ENCODE results near the gene CFAP157. TPM values are rescaled to one million over a fixed set of nuclear protein-coding genes. Genes with fewer than 3 reads are reported as not detected.

CFAP157 gene
- total and polyA plus RNA-seq, 2 of the 13 experiments (the other 11 are each of a cell fraction or from before 2014, with no cell fraction given), result 0.07 TPM; not detected in 1

GRCh38 chr9:127729522-127730256, 22.9 kb downstream of the CFAP157 start (continued):
- TF ChIP-seq, protein P1, sequence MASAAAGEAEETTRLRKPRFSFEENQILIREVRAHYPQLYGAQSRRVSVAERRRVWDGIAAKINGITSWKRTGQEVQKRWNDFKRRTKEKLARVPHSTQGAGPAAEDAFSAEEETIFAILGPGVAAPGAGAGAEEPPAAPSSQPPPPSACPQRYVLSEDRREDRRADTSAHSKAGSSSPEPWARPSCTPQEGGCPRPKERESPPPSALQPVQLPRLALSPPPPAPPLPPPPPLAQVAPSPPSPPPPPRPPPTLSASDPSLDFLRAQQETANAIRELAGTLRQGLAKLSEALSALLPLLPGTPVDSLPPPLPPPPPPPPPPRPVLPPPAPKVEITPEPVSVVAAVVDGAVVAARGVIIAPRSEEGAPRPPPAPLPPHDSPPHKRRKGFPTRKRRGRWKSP (CRISPR knock-in tag; IDR thresholded peaks at IDR 0.05), result no peak
- TF ChIP-seq ZNF329 (CRISPR knock-in tag; IDR thresholded peaks at IDR 0.05; ENCODE audit: low read depth), result no peak
- TF ChIP-seq ZNF598 (CRISPR knock-in tag; IDR thresholded peaks at IDR 0.05; ENCODE audit: borderline replicate concordance), result no peak; the same call in 1 of the 2 replicates
- no peak for TF ChIP-seq TFE3 (CRISPR knock-in tag; IDR thresholded peaks at IDR 0.05)
- TF ChIP-seq PAX8 (CRISPR knock-in tag; IDR thresholded peaks at IDR 0.05; ENCODE audit: borderline replicate concordance), result no peak
- no peak for TF ChIP-seq ZFP1 (CRISPR knock-in tag; IDR thresholded peaks at IDR 0.05)
- no peak for TF ChIP-seq PHF5A (CRISPR knock-in tag; IDR thresholded peaks at IDR 0.05; ENCODE audit: low read depth, unreplicated experiment)
- no peak for TF ChIP-seq ZNF543 (CRISPR knock-in tag; IDR thresholded peaks at IDR 0.05)
- no peak for TF ChIP-seq HDAC2 (CRISPR knock-in tag; IDR thresholded peaks at IDR 0.05)
- no peak for TF ChIP-seq CREBL2 (CRISPR knock-in tag; IDR thresholded peaks at IDR 0.05; ENCODE audit: borderline replicate concordance)
- no peak for TF ChIP-seq ZNF446 (CRISPR knock-in tag; IDR thresholded peaks at IDR 0.05)
- no peak for TF ChIP-seq NFYC (CRISPR knock-in tag; IDR thresholded peaks at IDR 0.05)
- TF ChIP-seq CBFB (CRISPR knock-in tag; IDR thresholded peaks at IDR 0.05), result no peak
- TF ChIP-seq ZKSCAN5 (CRISPR knock-in tag; IDR thresholded peaks at IDR 0.05), result no peak
- TF ChIP-seq KLF6 (CRISPR knock-in tag; IDR thresholded peaks at IDR 0.05), result no peak
- peak; percentile 40; the same call in 1 of the 2 replicates for TF ChIP-seq GABPB1 (CRISPR knock-in tag; IDR thresholded peaks at IDR 0.05)
- TF ChIP-seq ZFP37 (CRISPR knock-in tag; IDR thresholded peaks at IDR 0.05; ENCODE audit: borderline replicate concordance), result no peak
- TF ChIP-seq BCL6 (CRISPR knock-in tag; IDR thresholded peaks at IDR 0.05), result no peak
- TF ChIP-seq ZFP36L1 (CRISPR knock-in tag; IDR thresholded peaks at IDR 0.05), result no peak
- no peak for TF ChIP-seq JDP2 (CRISPR knock-in tag; IDR thresholded peaks at IDR 0.05; ENCODE audit: borderline replicate concordance)
- TF ChIP-seq MNT (IDR thresholded peaks at IDR 0.05), result no peak
- no peak for TF ChIP-seq PITX1 (CRISPR knock-in tag; IDR thresholded peaks at IDR 0.05)
- peak; percentile 20; the same call in 1 of the 2 replicates for TF ChIP-seq KDM5B (CRISPR knock-in tag; IDR thresholded peaks at IDR 0.05; ENCODE audit: borderline replicate concordance)
- TF ChIP-seq ZNF567 (CRISPR knock-in tag; IDR thresholded peaks at IDR 0.05; ENCODE audit: borderline replicate concordance), result no peak
- no peak for TF ChIP-seq FIP1L1 (IDR thresholded peaks at IDR 0.05; ENCODE audit: borderline replicate concordance, insufficient read depth, low read depth, low read length)
- TF ChIP-seq MYC (CRISPR knock-in tag; IDR thresholded peaks at IDR 0.05; ENCODE audit: borderline replicate concordance), result no peak
- no peak for TF ChIP-seq SUZ12 (IDR thresholded peaks at IDR 0.05; ENCODE audit: low read depth, low read length)
- TF ChIP-seq SMAD1 (CRISPR knock-in tag; IDR thresholded peaks at IDR 0.05; ENCODE audit: borderline replicate concordance, low read depth), result no peak
- no peak for TF ChIP-seq BRCA1 (CRISPR knock-in tag; IDR thresholded peaks at IDR 0.05)
